ENCODE data around the gene SLC12A9.
"Not testable (repeated sequence)": the region's sequence is repeated elsewhere in the genome, so short reads cannot be mapped to it uniquely, and the experiment has no call there.

SLC12A9 gene

GRCh38 chr7:100852048-100852872, at the start of gene SLC12A9:
TSS of gene SLC12A9 (plus strand) at chr7:100852713. CDS start at chr7:100854198, 1,485 bp downstream.
- DNase-seq = peak; percentile 93 to 98 (median 97)

- DNase-seq = no peak
These were observed 49.6 kb upstream of the SLC12A9 start for GRCh38 chr7:100802951-100803350.

GRCh38 chr7:100803398-100804161, 48.9 kb upstream of the SLC12A9 start:
- DNase-seq = peak; percentile 85 to 91 (median 91)

GRCh38 chr7:100804681-100805431, 47.7 kb upstream of the SLC12A9 start:
- DNase-seq = no peak

- DNase-seq = no peak
These were observed 46.2 kb upstream of the SLC12A9 start for GRCh38 chr7:100806276-100806675.

GRCh38 chr7:100806883-100807282, 45.6 kb upstream of the SLC12A9 start:
- DNase-seq = not testable (repeated sequence)

GRCh38 chr7:100808354-100808875, 44.1 kb upstream of the SLC12A9 start:
- DNase-seq = no peak

- no peak for DNase-seq
These were observed 41.0 kb upstream of the SLC12A9 start for GRCh38 chr7:100811480-100811879.

- DNase-seq = no peak
These were observed 39.8 kb upstream of the SLC12A9 start for GRCh38 chr7:100812729-100813128.

- DNase-seq = not testable (repeated sequence)
These were observed 36.0 kb upstream of the SLC12A9 start for GRCh38 chr7:100816515-100816914.

- DNase-seq = no peak
These were observed 35.4 kb upstream of the SLC12A9 start for GRCh38 chr7:100817097-100817496.

- DNase-seq = no peak
These were observed 34.1 kb upstream of the SLC12A9 start for GRCh38 chr7:100818366-100818765.

GRCh38 chr7:100818825-100819224, 33.7 kb upstream of the SLC12A9 start:
- no peak for DNase-seq

- DNase-seq = no peak
These were observed 32.9 kb upstream of the SLC12A9 start for GRCh38 chr7:100819586-100819985.

- no peak for DNase-seq
These were observed 30.0 kb upstream of the SLC12A9 start for GRCh38 chr7:100822236-100823139.

- DNase-seq = no peak
These were observed 29.4 kb upstream of the SLC12A9 start for GRCh38 chr7:100823140-100823525.

- no peak for DNase-seq
These were observed 29.0 kb upstream of the SLC12A9 start for GRCh38 chr7:100823534-100823933.

GRCh38 chr7:100824499-100825214, 27.9 kb upstream of the SLC12A9 start:
- no peak for DNase-seq

- no peak for DNase-seq
These were observed 27.3 kb upstream of the SLC12A9 start for GRCh38 chr7:100825215-100825671.

- peak in 1 of 3 donors; percentile 34 for DNase-seq
These were observed 26.6 kb upstream of the SLC12A9 start for GRCh38 chr7:100825751-100826513.
